ENCODE results near the gene BBLN.

DNA sequence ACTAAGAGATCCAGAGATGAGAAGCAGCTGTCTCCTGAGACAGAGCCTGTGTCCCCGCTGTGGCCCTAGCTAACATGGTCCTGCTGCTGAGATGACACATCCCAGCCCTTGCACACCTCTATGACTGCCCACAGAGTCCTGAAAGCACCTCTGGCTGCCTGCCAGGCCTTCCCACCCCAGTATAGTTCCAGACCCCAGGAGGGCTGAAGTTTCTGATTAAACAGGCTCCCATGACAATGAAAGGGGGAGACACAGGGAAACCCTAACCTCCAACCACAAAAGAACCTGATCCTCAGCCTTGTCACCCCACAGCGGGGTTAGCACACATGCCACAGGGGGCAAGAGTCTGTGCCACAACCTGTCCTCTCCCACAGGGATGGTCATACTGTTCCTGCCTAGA lies 15.7 kb downstream of the BBLN start:
- TF ChIP-seq, protein P1, sequence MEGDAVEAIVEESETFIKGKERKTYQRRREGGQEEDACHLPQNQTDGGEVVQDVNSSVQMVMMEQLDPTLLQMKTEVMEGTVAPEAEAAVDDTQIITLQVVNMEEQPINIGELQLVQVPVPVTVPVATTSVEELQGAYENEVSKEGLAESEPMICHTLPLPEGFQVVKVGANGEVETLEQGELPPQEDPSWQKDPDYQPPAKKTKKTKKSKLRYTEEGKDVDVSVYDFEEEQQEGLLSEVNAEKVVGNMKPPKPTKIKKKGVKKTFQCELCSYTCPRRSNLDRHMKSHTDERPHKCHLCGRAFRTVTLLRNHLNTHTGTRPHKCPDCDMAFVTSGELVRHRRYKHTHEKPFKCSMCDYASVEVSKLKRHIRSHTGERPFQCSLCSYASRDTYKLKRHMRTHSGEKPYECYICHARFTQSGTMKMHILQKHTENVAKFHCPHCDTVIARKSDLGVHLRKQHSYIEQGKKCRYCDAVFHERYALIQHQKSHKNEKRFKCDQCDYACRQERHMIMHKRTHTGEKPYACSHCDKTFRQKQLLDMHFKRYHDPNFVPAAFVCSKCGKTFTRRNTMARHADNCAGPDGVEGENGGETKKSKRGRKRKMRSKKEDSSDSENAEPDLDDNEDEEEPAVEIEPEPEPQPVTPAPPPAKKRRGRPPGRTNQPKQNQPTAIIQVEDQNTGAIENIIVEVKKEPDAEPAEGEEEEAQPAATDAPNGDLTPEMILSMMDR (conservative IDR thresholded peaks at IDR 0.05; ENCODE audit: low read depth, low read length) = no peak
- TF ChIP-seq EZH2 (IDR thresholded peaks at IDR 0.05; ENCODE audit: borderline replicate concordance, low read depth, low read length, poor library complexity, severe bottlenecking) = no peak
